Measurements from ENCODE around the gene TECPR2.

Gene TECPR2

DNA sequence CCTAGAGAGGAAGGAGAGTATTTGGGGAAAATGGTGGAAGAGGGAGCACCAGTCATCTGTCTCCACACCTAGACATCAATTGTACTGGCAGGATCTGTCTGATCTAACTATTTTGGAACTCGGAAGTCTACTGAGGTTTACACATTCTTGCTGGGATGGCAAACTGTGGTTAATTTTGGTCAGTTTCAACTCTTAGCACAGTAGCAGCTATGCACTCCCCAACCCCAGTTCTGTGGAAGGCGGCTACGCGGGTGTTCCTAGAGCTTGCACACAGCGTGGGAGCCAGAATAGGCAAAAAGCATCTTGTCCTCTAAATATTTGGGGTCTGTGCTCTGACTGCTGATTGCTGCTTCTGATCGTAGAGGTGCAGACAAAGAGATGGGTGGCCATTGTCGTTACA lies 33.8 kb downstream of the TECPR2 start:
- TF ChIP-seq, protein P1, sequence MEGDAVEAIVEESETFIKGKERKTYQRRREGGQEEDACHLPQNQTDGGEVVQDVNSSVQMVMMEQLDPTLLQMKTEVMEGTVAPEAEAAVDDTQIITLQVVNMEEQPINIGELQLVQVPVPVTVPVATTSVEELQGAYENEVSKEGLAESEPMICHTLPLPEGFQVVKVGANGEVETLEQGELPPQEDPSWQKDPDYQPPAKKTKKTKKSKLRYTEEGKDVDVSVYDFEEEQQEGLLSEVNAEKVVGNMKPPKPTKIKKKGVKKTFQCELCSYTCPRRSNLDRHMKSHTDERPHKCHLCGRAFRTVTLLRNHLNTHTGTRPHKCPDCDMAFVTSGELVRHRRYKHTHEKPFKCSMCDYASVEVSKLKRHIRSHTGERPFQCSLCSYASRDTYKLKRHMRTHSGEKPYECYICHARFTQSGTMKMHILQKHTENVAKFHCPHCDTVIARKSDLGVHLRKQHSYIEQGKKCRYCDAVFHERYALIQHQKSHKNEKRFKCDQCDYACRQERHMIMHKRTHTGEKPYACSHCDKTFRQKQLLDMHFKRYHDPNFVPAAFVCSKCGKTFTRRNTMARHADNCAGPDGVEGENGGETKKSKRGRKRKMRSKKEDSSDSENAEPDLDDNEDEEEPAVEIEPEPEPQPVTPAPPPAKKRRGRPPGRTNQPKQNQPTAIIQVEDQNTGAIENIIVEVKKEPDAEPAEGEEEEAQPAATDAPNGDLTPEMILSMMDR (IDR thresholded peaks at IDR 0.05; ENCODE audit: extremely low read depth, missing control alignments), result no peak
- no peak for DNase-seq (ENCODE audit: low spot score)

DNA sequence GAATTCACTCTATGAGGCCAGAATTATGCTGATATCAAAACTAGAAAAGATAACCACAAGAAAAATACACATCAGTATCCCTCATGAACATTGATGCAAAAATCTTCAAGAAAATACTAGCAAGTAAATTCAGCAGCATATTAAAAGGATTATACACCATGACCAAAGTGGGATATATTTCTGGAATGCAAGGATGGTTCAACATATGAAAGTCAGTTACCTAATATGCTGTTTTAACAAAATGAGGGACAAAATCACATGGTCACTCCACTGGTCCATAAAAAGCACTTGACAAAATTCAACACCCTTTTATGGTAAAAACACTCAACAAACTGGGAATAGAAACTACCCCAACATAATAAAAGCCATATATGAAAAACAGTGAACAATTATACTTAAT lies 40.3 kb downstream of the TECPR2 start:
- no peak for DNase-seq (ENCODE audit: low spot score)
- TF ChIP-seq, protein P1 (IDR thresholded peaks at IDR 0.05; ENCODE audit: extremely low read depth, missing control alignments), result no peak

DNA sequence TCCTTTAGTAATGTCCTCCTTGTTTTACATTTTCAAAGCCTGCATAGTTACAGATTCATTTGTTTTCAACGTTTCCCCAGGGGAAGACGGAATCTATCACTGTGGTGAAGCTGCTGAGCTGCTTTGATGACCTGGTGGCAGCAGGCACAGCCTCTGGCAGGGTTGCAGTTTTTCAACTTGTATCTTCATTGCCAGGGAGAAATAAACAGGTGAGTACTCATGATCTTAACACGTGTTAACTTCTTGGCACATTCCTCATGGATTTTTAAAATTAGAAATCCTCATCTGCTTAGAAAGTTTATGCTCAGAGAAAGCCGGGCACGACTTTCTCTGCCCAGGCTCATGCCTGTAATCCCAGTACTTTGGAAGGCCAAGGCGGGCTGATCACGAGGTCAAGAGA lies 44.5 kb downstream of the TECPR2 start:
- TF ChIP-seq, protein P1 (IDR thresholded peaks at IDR 0.05; ENCODE audit: extremely low read depth, missing control alignments), result no peak
- no peak for DNase-seq (ENCODE audit: low spot score)

DNA sequence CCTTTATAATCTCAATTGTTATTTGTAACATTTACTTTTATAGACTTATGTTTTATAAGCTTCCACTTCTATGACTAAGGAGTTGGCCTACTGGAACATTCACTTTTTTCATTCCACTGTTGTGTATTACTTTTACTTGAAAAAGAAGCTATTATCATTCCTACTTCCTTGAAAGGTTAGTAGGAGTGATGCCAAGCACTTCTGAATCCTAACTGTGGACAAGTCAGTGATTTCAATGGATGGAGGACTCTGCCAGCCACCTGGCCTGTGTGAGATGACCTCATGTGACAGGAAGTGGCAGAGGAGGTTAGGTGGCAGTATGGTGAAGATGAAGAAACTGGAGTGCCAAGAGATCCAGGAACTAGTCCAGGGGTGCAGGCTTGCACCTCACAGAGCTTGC lies 46.0 kb downstream of the TECPR2 start:
- no peak for DNase-seq (ENCODE audit: low spot score)
- TF ChIP-seq, protein P1 (IDR thresholded peaks at IDR 0.05; ENCODE audit: extremely low read depth, missing control alignments), result no peak

DNA sequence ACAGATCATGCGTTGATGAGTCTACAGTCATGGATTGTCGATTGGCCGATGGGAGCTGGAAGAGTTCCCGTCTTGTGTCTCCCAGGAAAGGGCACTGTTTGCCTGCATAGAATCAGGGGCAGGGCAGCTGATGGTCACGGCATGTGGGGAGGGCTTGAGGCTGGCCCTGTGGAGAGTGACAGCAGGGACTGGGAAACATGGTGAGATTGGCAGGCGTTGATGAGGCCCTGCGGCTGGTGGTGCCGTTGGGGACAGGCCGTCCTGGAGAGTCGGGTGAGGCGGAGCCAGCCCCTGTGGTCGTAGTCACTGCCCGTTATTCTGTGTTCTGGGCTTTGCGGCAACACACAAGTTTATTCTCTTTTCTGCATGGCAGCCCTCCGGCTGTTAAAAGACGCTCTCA lies 52.9 kb downstream of the TECPR2 start:
- TF ChIP-seq, protein P1 (IDR thresholded peaks at IDR 0.05; ENCODE audit: extremely low read depth, missing control alignments), result no peak
- DNase-seq (ENCODE audit: low spot score), result no peak

DNA sequence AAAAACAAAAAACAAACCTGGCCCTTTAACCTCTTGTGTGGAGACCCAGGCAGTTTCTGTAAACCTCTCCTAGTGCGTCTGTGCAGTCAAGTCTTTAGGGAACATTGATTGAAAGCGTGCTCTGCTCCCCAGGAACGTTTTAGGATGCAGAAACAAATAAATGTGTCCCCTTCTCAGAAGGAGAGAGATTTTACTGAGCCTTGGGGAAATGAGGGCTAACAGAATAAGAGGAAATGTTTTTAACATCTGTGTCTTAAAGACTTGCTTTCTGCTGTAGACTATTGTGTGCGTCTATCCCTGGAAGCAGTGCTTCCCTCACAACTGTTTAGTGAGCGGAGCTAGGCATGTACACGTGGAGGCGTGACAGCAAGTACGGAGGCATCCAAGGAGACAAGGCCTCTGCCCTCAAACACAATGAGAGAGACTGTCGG lies 54.3 kb downstream of the TECPR2 start:
- TF ChIP-seq, protein P1 (IDR thresholded peaks at IDR 0.05; ENCODE audit: extremely low read depth, missing control alignments), result no peak
- DNase-seq (ENCODE audit: low spot score), result no peak

DNA sequence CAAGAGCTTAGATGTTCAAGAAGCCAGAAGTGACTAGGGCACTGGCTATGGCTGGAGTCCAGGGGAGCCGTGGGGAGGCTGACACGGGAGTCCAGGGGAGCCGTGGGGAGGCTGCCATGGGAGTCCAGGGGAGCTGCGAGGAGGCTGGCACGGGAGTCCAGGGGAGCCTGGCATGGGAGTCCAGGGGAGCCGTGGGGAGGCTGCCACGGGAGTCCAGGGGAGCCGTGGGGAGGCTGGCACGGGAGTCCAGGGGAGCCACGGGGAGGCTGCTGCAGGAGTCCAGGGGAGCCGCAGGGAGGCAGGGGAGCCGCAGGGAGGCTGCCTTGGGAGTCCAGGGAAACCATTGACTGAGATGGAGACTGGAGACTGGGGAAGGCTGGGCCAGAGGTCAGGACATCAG lies 54.9 kb downstream of the TECPR2 start:
- TF ChIP-seq, protein P1 (IDR thresholded peaks at IDR 0.05; ENCODE audit: extremely low read depth, missing control alignments), result no peak
- DNase-seq (ENCODE audit: low spot score), result no peak
